ENCODE measurements around the gene RPS25. TPM values are rescaled to one million over a fixed set of nuclear protein-coding genes. Genes with fewer than 3 reads are reported as not detected.

RPS25 gene
- total and polyA plus RNA-seq, 10 of the 15 experiments (the other 5 are each of a cell fraction or from before 2014, with no cell fraction given): 886 to 3,746 (median 3,066) TPM

- H3K4me3 ChIP-seq: no peak overlapping the region
- in situ Hi-C loops (cut with MboI) (no loop called here), intact Hi-C loops (cut with micrococcal nuclease; ENCODE audit: unreplicated experiment) (no loop called here)
- POLR2A ChIA-PET: no interaction called here
- FAIRE-seq (no peak), DNase-seq (ENCODE audit: low read depth, low spot score) (no peak), ATAC-seq (no peak)
- H3K79me2 ChIP-seq (ENCODE audit: control insufficient read depth, insufficient read depth, low read length): peaks cover 16% of the 10 kb centered on the region
- H2AFZ ChIP-seq (ENCODE audit: control insufficient read depth, low read depth, low read length): no peak overlapping the region
- CTCF ChIA-PET: no interaction called here
- H3K4me1 ChIP-seq (ENCODE audit: control insufficient read depth, insufficient read depth, low read length): peaks cover 14% of the 10 kb centered on the region
- no peaks in the 10 kb centered on the region for H4K20me1 ChIP-seq (ENCODE audit: control insufficient read depth, insufficient read depth)
- H3K4me2 ChIP-seq (ENCODE audit: control insufficient read depth, insufficient read depth): no peak overlapping the region
- H3K27ac ChIP-seq (ENCODE audit: control insufficient read depth, insufficient read depth): no peak overlapping the region
- H3K9ac ChIP-seq (ENCODE audit: control insufficient read depth, insufficient read depth, low read length): no peak overlapping the region
- SMC1A ChIA-PET (ENCODE audit: uncharacterized antibody, unreplicated experiment): no interaction called here
- WGBS (ENCODE audit: insufficient coverage, insufficient replicate concordance, low lambda C conversion rate, missing lambda C conversion rate): 97% methylated on average over 16 of the region's 16 CpGs
- no TSS peak for BruUV-seq (replicated peaks)
- peaks cover 5 to 9% of the 10 kb centered on the region in 2 experiments; a peak in 3 of 4 replicates for H3K36me3 ChIP-seq (ENCODE audit: control insufficient read depth in 2 of 2, insufficient read depth in 2 of 2, low read length in 1 of 2)
- TF ChIP-seq POLR2A (IDR thresholded peaks at IDR 0.05; ENCODE audit: low read depth, low read length): peak; percentile 22; the same call in 1 of the 2 replicates
- no peak for TF ChIP-seq SREBF2 (IDR thresholded peaks at IDR 0.05; ENCODE audit: low read length)
- no peaks in the 10 kb centered on the region for H3K9me3 ChIP-seq (replicated peaks; ENCODE audit: control insufficient read depth, insufficient read depth, low read length)
- H3K27me3 ChIP-seq (replicated peaks in 1 of 2; ENCODE audit: control insufficient read depth in 2 of 2, insufficient read depth in 2 of 2, low read length in 1 of 2): no peaks in the 10 kb centered on the region
- RAD21 ChIA-PET (ENCODE audit: unreplicated experiment): no interaction called here
Observed at GRCh38 chr11:119025978-119026766, 8.0 kb upstream of the RPS25 start.

GRCh38 chr11:119025541-119025940 lies 7.4 kb upstream of the RPS25 start:
- WGBS (ENCODE audit: insufficient coverage, insufficient replicate concordance, low lambda C conversion rate, missing lambda C conversion rate): 100% methylated on average over 5 of the region's 5 CpGs
- DNase-seq (ENCODE audit: low read depth, low spot score): no peak
- ATAC-seq: no peak
- ChIA-PET SMC1A (ENCODE audit: uncharacterized antibody, unreplicated experiment) (no interaction called here), CTCF (interaction anchor here (1.0 kb wide), 1 partner anchor 40 kb away, joined by 3 read pairs; no protein-coding TSS in a partner anchor), POLR2A (no interaction called here), RAD21 (ENCODE audit: unreplicated experiment) (no interaction called here)
- H3K27ac ChIP-seq (ENCODE audit: control insufficient read depth, insufficient read depth): no peak overlapping the region
- in situ Hi-C loops (cut with MboI): no loop called here
- no peak overlapping the region for H3K4me2 ChIP-seq (ENCODE audit: control insufficient read depth, insufficient read depth)
- H4K20me1 ChIP-seq (ENCODE audit: control insufficient read depth, insufficient read depth): no peaks in the 10 kb centered on the region
- intact Hi-C loops (cut with micrococcal nuclease; ENCODE audit: unreplicated experiment): no loop called here
- H3K4me1 ChIP-seq (ENCODE audit: control insufficient read depth, insufficient read depth, low read length): peaks cover 14% of the 10 kb centered on the region
- peaks cover 5 to 9% of the 10 kb centered on the region in 2 experiments; a peak in 3 of 4 replicates for H3K36me3 ChIP-seq (ENCODE audit: control insufficient read depth in 2 of 2, insufficient read depth in 2 of 2, low read length in 1 of 2)
- no peaks in the 10 kb centered on the region for H3K27me3 ChIP-seq (replicated peaks in 1 of 2; ENCODE audit: control insufficient read depth in 2 of 2, insufficient read depth in 2 of 2, low read length in 1 of 2)
- peaks cover 18% of the 10 kb centered on the region for H3K79me2 ChIP-seq (ENCODE audit: control insufficient read depth, insufficient read depth, low read length)
- H3K4me3 ChIP-seq: no peak overlapping the region
- no peak overlapping the region for H2AFZ ChIP-seq (ENCODE audit: control insufficient read depth, low read depth, low read length)
- H3K9me3 ChIP-seq (replicated peaks; ENCODE audit: control insufficient read depth, insufficient read depth, low read length): no peaks in the 10 kb centered on the region
- BruUV-seq (replicated peaks): no TSS peak
- no peak for FAIRE-seq
- H3K9ac ChIP-seq (ENCODE audit: control insufficient read depth, insufficient read depth, low read length): no peak overlapping the region
- no peak for TF ChIP-seq MLLT1 (IDR thresholded peaks at IDR 0.05)
- TF ChIP-seq MYC (IDR thresholded peaks at IDR 0.05; ENCODE audit: insufficient read depth, insufficient read length, insufficient replicate concordance, low read length, severe bottlenecking): no peak
- TF ChIP-seq MXI1 (IDR thresholded peaks at IDR 0.05; ENCODE audit: low read depth, low read length): no peak
- TF ChIP-seq POLR2A (IDR thresholded peaks at IDR 0.05; ENCODE audit: low read depth, low read length): no peak
- TF ChIP-seq REST (IDR thresholded peaks at IDR 0.05; ENCODE audit: low read depth, low read length): no peak
- TF ChIP-seq NFXL1 (IDR thresholded peaks at IDR 0.05; ENCODE audit: borderline replicate concordance): no peak
- no peak for TF ChIP-seq MTA2 (IDR thresholded peaks at IDR 0.05; ENCODE audit: low read depth)
- no peak for TF ChIP-seq NFIC (IDR thresholded peaks at IDR 0.05; ENCODE audit: low read depth, low read length)
- TF ChIP-seq PML (IDR thresholded peaks at IDR 0.05; ENCODE audit: low read length): no peak
- TF ChIP-seq BACH1 (IDR thresholded peaks at IDR 0.05; ENCODE audit: borderline replicate concordance): no peak
